HFF-Myc (cell line): ENCODE data around the gene MAP3K6.

Source experiments
- DNase-seq: peaks from one replicate; pipeline ENCODE4 v3.0.0-alpha.2; 2011; ENCODE audit warnings: low read depth; ENCODE audit errors: extremely low read depth
- H3K4me3 ChIP-seq: replicated peaks from 2 replicates; pipeline ENCODE4 v1.5.1; 2011; ENCODE audit warnings: low read depth, mild to moderate bottlenecking, control low read depth, low read length
- CTCF ChIP-seq: IDR thresholded peaks from 2 replicates; pipeline ENCODE4 v1.5.1; 2012; ENCODE audit warnings: mild to moderate bottlenecking, low read depth, low read length, control low read depth; ENCODE audit errors: missing control alignments

Gene MAP3K6

GRCh38 chr1:27380224-27380623 lies 13.5 kb upstream of the MAP3K6 start:
- no peak overlapping the region for H3K4me3 ChIP-seq
- no peak for DNase-seq
- no peak for TF ChIP-seq CTCF

- no peak for TF ChIP-seq CTCF
- no peak overlapping the region for H3K4me3 ChIP-seq
- DNase-seq = no peak
These were observed 12.9 kb upstream of the MAP3K6 start for GRCh38 chr1:27379564-27380122.

- TF ChIP-seq CTCF = no peak
- no peak for DNase-seq
- H3K4me3 ChIP-seq = no peak overlapping the region
These were observed 11.2 kb upstream of the MAP3K6 start for GRCh38 chr1:27377760-27378495.

GRCh38 chr1:27374362-27375086 lies 7.8 kb upstream of the MAP3K6 start, which contains the start of gene FCN3:
Gene FCN3, minus strand, starts transcription at chr1:27374824. Its CDS starts 6 bp downstream, at chr1:27374818.
- no peak for TF ChIP-seq CTCF
- DNase-seq = no peak
- H3K4me3 ChIP-seq = no peak within 1 kb of the TSS

- peak; percentile 42 for TF ChIP-seq CTCF
- DNase-seq = no peak
These were observed 6.3 kb upstream of the MAP3K6 start for GRCh38 chr1:27372808-27373690.

More at GRCh38 chr1:27372808-27373690, 6.3 kb upstream of the MAP3K6 start:
- H3K4me3 ChIP-seq = no peak overlapping the region
